GM12891 (cell line): Measurements from ENCODE around the gene ZFAND2A.

Experiments used
- POLR2A ChIP-seq: IDR thresholded peaks from 2 replicates; pipeline ENCODE4 v1.6.1; 2011; ENCODE audit warnings: low read depth, low read length, control low read depth
- POLR2AphosphoS5 ChIP-seq: IDR thresholded peaks from 2 replicates; pipeline ENCODE4 v1.6.1; 2011; ENCODE audit warnings: low read depth, low read length, control low read depth
- TAF1 ChIP-seq: IDR thresholded peaks from 2 replicates; pipeline ENCODE4 v1.6.1; 2011; ENCODE audit warnings: low read depth, low read length, control low read depth

DNA sequence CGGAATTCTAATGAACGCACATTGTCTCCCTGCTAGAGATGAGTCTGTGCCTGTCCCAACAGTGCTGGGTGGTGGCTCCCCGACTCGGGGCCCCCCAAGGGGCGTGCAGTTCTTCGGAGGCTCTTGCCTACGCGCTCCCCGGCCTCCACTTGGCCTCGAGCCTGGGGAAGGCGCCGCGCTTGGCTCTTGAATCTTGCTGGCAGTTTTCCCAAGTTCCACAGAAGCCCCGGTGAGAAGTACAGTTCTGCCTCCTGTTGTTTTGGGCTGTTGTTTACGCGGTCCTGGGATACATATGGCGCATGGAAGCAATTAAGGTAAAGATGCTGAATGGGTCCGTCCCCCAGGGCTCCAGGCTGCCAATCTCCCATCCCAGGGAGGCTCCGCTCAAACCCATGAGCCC is 40.0 kb upstream of the ZFAND2A start:
- TF ChIP-seq POLR2A (no peak), POLR2AphosphoS5 (no peak), TAF1 (no peak)
